ENCODE measurements around the gene CDH6.
"Not testable (repeated sequence)": the region's sequence is repeated elsewhere in the genome, so short reads cannot be mapped to it uniquely, and the experiment has no call there.

Gene CDH6

DNA sequence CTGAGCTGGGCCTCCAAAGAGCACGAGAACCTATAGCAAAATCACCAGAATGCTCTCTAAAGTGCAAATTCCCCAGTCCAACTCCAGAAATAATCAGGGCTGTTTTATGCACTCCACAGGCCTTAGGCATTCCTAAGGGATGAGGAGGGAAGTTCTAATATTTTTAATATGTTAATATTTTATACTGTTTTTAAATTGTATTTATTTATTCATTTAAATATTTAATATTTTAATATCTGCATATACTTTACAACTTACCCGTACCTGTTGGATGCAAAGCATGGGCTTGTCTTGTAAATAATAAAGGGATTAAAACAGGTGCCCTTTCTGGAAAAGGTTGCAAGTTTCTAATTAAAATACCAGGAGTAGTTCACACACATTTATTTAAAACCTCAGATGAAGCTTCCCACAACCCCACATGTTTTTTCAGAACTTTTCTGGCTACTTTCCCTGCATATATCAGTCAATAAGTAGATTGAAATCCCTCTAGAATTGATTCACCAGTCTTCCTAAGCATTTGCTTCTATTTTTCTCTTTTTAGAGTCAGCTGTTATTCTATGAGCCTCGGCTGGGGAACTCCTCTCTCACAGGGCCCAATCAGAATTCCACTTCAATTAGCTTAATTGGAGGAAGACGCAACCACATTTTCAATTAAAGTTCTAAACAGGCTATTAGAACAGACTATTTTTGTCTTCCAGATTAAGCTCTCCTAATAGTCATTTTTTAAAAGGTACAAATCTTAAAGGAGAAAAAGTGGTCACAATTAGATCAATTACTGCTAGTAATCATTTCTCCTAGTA, 140.8 kb downstream of the CDH6 start:
- no peak for FAIRE-seq

GRCh38 chr5:31335456-31335855, 142.0 kb downstream of the CDH6 start:
- no peak for FAIRE-seq

- no peak for FAIRE-seq
Observed at GRCh38 chr5:31343946-31344345, 150.5 kb downstream of the CDH6 start.

DNA sequence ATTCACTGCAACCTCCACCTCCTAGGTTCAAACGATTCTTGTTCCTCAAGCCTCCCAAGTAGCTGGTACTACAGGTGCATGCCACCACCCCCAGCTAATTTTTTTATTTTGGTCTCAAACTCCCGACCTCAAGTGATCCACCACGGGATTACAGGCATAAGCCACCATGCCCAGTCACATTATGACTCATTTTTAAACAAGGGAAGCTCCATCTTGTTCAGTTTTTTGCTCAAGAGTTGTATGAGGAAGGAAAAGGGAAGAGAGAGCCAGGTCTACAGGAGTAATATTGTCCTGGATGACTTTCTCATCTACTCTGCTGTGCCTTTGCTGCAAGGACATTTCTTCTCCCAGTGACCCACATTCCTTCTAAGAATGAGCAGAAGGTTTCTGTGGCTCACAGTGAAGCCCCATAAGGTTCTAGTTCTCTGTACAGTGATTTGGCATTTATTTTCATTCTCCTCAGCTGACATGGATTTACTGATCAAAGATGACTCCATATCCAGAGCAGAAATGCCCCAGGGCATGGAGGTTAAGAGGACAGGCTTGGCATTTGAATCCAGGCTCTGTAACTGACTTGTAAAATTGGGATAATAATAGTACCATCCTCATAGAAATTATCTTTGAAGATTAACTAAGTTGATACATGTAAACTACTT, 153.5 kb downstream of the CDH6 start:
- no peak for FAIRE-seq

- FAIRE-seq = no peak
Observed at GRCh38 chr5:31347552-31347905, 154.0 kb downstream of the CDH6 start.

DNA sequence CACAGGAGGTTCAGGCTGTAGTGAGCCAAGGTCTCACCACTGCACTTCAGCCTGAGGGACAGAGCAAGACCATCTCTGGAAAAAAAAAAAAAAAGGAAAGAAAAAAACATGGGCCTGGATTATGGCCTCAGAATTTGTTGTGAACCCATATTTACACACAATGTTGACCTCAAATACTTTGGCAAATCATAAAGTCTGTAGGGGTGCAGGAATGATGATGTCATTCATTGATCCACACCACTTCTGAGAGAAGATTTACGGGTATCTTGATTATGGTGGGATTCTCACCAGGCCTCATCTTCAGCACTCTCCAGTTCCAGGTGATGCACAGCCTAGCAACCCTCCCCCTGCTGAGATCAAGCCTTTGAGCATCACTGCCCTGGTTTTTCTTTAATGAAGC, 156.9 kb downstream of the CDH6 start:
- no peak for FAIRE-seq

DNA sequence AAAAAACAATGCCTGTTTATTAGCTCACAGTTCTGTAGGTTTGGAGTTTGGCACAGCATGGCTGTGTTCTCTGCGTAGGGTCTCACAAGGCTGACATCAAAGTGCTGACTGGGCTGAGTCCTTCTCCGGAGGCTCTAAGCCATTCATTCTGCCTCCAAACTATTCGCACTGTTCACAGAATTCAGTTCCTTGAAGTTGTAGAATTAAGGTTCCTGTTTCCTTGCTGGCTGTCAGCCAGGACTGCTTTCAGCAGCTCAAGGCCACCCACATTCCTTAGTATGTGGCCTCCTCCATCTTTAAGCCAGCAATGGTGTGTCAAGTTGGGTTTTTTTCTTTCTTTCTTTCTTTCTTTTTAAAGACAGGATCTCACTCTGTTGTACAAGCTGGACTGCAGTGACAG, 161.9 kb downstream of the CDH6 start:
- no peak for FAIRE-seq

GRCh38 chr5:31357038-31357437, 163.6 kb downstream of the CDH6 start:
- FAIRE-seq = no peak

DNA sequence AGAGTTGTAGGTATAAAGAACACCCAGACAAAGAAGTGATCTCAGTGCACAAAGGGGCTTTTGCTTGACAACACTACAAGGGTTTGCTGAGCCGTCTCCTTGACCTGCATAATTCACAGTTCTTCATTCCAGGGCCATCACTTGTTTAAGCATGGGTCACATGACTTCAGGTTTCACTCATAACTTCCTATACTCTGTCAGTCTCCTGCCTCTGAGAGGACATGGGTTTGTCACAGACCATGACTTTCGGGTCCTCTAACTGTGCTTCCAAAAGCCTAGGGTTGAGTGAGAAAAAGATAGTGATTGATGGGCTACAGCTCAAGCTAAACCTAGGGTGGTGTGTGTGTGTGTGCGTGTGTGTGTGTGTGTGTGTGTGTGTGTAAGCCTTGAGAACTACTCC, 166.4 kb downstream of the CDH6 start:
- no peak for FAIRE-seq

GRCh38 chr5:31361234-31361633, 167.7 kb downstream of the CDH6 start:
- FAIRE-seq = no peak

- FAIRE-seq = not testable (repeated sequence)
Observed at GRCh38 chr5:31361704-31362528, 168.4 kb downstream of the CDH6 start.

DNA sequence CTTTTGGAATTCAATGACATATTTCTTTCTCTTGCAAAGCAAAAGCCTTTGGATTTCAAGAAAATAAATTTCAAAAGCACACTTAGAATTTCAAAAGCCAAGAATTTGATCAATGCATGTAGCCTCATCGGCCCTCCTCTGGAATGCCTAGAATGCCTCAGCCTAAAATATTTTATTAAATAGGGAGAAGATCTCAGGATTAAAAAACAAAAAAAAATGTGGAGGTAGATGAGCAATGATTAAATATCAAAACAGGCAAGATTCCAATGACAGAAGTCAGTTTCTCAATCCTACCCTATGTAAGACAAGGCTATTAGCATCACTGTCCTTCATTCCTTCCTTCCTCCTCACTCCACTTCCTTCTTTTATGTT, 169.0 kb downstream of the CDH6 start:
- FAIRE-seq = no peak

- FAIRE-seq = no peak
Observed at GRCh38 chr5:31362931-31363568, 169.6 kb downstream of the CDH6 start.

DNA sequence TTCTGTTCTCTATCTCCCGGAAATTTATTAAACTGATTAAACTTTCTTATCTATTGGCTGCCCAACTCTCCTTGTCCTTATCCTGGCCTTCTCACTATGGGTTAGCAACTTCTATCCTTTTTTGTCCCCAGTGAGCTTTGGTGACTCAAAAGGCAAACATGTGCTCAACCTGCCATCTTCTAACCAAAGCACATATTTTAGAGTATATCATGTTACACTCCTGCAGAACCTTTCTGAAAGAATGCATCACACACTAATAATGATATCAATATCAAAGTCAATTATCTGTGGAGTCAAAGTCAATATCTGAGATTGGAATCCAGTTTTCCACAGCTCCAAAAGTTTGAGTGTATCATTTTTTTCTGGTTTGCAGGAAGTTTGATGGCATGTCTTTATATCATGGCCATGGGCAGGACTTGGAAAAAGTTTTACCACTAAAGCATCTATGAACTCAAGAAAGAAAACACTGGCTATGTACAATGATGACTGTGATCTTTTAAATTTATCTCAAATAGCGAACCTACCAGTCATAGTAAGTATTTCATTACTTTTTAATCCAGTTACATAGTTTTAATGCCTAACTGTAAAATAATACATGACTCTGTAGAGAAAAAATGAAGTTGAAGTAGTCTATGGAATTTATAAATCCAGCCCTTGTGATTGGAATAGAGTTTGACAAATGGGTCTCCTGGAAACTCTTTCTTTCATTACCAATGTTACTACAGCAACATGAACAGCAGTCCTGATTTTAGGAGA, 171.6 kb downstream of the CDH6 start:
- no peak for FAIRE-seq

GRCh38 chr5:31365776-31366175, 172.3 kb downstream of the CDH6 start:
- FAIRE-seq = no peak

DNA sequence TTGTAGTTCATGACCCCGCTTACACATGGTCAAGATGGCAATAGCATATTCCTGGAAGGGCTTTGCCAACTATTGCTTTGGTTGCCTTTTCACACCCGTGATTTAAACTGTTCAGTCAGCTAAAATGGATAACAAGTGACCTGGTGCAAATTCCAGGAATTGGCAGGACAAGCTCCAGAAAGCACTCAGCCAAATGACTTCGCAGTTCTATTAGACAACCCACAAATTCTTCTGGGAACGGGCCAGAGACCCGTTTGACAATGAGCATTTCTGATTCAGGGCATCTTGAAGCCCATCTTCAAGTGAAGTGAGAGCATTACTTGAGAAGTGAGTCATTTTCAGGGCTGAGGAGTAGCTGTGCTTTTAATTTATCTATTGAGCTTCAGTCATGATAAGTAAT, 173.5 kb downstream of the CDH6 start:
- FAIRE-seq = no peak

DNA sequence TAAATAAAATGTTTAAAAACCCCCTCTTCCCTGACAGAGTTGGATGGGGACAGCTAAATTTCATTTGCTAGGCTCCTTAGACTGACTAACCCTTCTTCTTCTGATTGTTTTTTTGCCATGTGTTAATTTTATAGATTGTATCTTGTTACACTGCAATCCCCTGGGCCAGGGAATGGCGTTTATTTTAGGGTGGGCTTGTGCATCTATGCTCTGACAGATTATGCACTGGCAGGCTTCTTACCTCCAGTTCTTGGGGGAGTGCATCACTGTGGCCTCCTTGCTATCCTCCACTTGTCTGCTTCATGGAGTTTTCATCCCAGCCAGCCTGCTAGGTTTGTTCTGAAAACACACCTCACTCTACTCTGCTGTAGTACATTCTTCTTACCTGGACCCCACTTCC, 178.6 kb downstream of the CDH6 start:
- FAIRE-seq = no peak

DNA sequence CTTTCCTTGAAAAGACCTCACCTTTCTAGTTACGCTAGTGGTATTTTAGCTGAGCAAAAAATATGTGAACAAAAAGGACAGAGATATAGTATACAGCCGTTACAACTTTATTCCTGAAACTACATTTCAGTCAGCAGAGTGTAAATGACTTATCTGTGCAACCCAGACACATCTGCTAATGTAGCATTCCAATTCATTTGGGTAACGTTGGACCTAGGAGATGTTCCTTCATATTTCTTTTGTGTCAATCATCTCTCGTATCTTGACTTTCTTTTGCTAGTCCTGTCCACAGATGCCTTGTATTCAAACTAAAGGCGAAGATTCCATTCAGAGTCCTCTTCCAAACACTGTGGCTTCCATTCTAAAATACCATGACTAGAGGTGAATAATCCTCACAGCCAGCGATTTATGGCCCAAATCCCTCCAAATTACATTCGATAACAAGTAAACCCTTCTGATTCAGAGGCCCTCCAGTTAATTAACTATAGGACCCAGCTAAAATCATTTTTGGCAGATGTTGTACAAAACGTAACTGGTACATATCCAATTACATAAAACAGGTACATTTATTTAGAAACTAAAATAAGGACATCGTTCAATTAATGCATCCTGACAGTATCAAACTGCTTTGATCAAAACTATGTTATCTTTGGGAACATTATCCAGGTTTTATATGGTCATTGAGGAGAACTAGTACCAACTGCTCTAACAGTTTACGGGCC, 182.7 kb downstream of the CDH6 start:
- no peak for FAIRE-seq

DNA sequence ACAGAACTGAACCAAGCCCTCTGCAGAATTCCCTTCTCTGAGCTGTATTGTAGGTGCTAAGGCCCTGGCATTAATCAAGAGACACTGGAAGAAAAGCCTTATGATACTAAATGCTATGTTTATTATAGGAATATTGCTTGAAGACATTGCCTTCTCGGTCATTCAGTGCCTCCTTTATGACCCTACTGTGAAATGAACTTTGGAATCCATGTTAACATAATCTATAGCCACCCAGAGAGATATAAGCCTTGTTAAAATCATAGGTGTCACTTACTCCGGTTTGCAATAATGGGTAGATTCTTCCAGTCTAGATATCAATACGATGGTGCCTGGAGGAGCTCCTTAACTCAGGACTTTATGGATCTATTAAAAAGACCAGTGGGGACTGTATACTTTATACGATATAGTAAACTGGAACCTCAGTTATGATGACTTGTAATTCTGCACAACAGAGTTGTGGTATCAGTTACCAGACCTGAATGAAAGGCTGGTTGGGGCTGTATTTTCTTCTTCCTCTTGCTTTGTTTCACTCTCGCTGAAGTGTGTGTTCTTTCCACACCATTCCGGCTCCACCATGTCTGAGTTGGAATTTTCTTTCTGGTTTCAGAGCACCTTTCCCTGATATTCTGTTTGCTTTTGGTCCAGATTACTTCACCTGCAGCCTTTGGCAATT, 183.9 kb downstream of the CDH6 start:
- FAIRE-seq = no peak

DNA sequence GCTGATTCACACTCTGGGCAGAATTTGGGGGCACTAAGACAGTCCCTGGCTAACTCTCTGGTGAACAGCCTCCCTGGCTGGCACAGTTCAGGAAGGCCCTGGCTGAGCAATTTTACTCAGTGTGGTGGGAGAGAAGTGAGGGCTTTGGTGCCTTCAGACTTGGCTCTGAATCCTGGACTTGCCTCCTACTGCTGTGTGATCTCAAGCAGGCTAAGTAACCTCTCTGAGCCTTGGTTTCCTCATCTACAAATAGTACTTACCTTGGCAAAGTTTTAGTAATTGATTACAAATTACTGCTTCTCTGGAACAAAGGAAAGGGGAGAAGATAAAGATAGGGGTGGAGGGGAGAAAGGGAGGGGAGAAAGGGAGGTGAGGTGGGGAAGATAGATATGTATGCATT, 184.7 kb downstream of the CDH6 start:
- FAIRE-seq = no peak
